Spinal cord (tissue), 10 donors: ENCODE data around the gene MAEL. TPM values are rescaled to one million over a fixed set of nuclear protein-coding genes. Genes with fewer than 3 reads are reported as not detected.

Experiments used
- DNase-seq, 6 donors: peaks; one replicate each; pipeline versions ENCODE4 v3.0.0 to v3.0.0-alpha.2; 2013 to 2015; ENCODE audit warnings: low spot score in 6 of 6, low read depth in 4 of 6
- H3K27ac ChIP-seq: one replicate; pipeline ENCODE4 v1.5.1; 2013; ENCODE audit warnings: low read depth, low read length, control low read depth
- H3K27me3 ChIP-seq: one replicate; pipeline ENCODE4 v1.6.1; 2013; ENCODE audit warnings: low read length; ENCODE audit not compliant: control insufficient read depth, insufficient read depth
- H3K36me3 ChIP-seq: one replicate; pipeline ENCODE4 v1.6.1; 2013; ENCODE audit warnings: low read length; ENCODE audit not compliant: control insufficient read depth, insufficient read depth
- H3K4me1 ChIP-seq: one replicate; pipeline ENCODE4 v1.6.1; 2013; ENCODE audit warnings: low read length; ENCODE audit not compliant: control insufficient read depth, insufficient read depth
- H3K4me3 ChIP-seq: one replicate; pipeline ENCODE4 v1.5.1; 2013; ENCODE audit warnings: low read depth, low read length, control low read depth
- H3K9me3 ChIP-seq: one replicate; pipeline ENCODE4 v1.6.1; 2013; ENCODE audit warnings: low read length; ENCODE audit not compliant: control insufficient read depth, insufficient read depth
- WGBS: methylation state at CpG from one replicate; pipeline ENCODE4 v1.1.5; 2013; ENCODE audit warnings: missing lambda C conversion rate; ENCODE audit not compliant: insufficient coverage; 5-methylcytosine and 5-hydroxymethylcytosine counted together
- polyA plus RNA-seq, 2 donors: library from polyadenylated mRNA; unstranded; fragments of 120-200 nt; gene quantifications; one replicate each; pipeline ENCODE4 v1.2.1, GENCODE V29; 2013; ENCODE audit not compliant: insufficient read length in 2 of 2
- total RNA-seq, 2 donors: library from RNA; depleted of rRNA in 1 of 2; stranded (reverse); fragments of 120-200 nt in 1 of 2; fragments of >200 nt in 1 of 2; gene quantifications; one replicate each; pipeline versions ENCODE4 v1.2.3 to v1.2.4, GENCODE V29; 2013 to 2014
- donor health status: healthy.

Gene MAEL
- total and polyA plus RNA-seq, 4 donors = 1.5 to 3.5 (median 2.8) TPM

DNA sequence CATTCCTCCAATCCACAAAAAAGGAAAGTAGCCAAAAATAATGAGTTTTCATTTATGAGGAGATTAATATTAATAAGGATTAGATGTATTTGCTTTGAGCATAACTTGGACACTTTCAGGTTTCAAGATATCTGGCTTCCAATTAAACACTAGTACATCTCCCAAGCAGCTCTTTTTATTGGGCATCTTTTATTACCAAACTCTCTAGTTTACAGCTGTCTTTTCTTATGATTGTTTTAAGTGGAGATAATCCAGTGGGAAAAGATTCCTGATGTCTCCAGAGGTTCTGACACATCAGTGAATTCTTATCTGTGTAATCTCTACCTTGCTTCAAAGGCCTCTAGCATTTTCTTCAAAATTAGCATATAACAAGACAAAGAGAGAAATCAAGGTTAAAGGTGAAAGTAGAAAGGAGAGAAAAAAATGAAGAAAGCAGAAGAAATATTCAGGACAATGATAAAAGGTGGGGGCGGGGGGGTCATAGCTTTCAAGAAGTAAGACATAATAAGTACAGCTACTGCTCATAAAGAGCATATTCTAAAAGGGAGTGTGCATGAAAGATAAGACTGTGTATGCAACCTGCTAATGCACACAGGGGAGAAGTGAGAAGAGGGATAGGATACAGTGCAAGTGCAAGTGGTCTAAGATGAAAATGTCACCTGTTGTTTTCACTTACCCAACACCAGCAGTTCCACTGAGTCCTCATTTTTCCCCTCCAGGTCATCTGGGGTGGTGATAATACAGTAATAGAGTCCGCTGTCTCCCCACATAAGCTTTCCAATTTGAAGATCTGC is 32.8 kb upstream of the MAEL start:
- Histone ChIP-seq H3K9me3 (no peaks in the 10 kb centered on the region), H3K36me3 (no peaks in the 10 kb centered on the region), H3K4me3 (no peak overlapping the region), H3K4me1 (no peaks in the 10 kb centered on the region), H3K27me3 (peaks cover 2% of the 10 kb centered on the region), H3K27ac (no peak overlapping the region)
- 100% methylated on average over 1 of the region's 2 CpGs for WGBS
- DNase-seq = no peak

DNA sequence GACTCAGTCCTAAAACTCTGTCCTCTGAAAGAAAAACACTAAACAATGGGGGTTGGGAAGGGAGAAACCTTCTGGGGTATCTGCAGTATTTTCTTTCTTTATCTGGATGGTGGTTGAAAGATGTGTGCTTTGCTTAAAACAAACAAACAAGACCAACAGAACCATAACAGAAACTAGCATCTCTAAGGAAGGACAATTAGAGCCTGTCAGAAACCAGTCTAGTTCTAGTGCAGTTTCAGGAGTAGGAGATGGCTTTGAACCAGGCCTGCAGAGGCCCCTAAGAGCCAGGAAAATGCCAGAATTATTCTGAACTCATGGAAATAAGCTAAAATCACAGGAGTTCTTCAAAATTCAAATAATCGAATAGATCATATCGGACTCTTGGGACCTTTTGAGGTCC is 32.2 kb upstream of the MAEL start:
- H3K27ac ChIP-seq = no peak overlapping the region
- H3K4me3 ChIP-seq = no peak overlapping the region
- H3K4me1 ChIP-seq = no peaks in the 10 kb centered on the region
- peaks cover 2% of the 10 kb centered on the region for H3K27me3 ChIP-seq
- WGBS = no CpG with 5 or more reads among the region's 2 CpGs
- DNase-seq = no peak
- no peaks in the 10 kb centered on the region for H3K36me3 ChIP-seq
- no peaks in the 10 kb centered on the region for H3K9me3 ChIP-seq

GRCh38 chr1:166960858-166961474 is 28.1 kb upstream of the MAEL start:
- no CpG with 5 or more reads among the region's 1 CpG for WGBS
- no peaks in the 10 kb centered on the region for H3K36me3 ChIP-seq
- H3K9me3 ChIP-seq = no peaks in the 10 kb centered on the region
- no peak overlapping the region for H3K27ac ChIP-seq
- peaks cover 2% of the 10 kb centered on the region for H3K27me3 ChIP-seq
- H3K4me1 ChIP-seq = no peaks in the 10 kb centered on the region
- H3K4me3 ChIP-seq = no peak overlapping the region
- DNase-seq = no peak

DNA sequence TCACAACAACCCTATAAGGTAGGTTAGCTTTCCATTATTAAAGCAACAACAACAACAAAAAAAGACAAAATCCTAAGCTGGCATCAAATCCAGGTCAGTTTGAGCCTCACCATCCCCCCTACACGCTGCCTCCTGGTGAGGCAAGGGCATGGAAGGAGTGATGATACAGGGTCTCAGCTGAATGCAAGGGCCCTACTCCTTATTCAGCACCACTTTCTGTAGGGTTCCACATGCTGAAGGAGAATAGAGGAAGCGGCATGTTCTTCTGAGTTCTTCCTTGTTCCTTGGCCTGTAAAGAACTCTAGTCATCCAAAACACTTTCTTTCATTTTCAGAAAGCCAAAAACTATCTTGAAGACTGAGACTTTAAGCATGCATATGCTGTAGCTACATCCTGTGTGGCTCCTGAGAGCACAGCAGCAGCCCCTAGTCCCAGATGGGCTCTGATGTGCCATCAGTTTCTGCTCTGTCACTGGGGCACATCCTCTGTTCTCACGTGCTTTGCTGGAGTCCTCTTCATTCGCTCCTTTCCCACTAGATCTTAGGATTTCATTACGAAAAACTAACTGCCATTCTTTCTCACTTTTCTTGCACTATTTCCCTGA is 19.9 kb upstream of the MAEL start:
- no peak for DNase-seq
- H3K9me3 ChIP-seq = no peaks in the 10 kb centered on the region
- H3K36me3 ChIP-seq = no peaks in the 10 kb centered on the region
- peaks cover 13% of the 10 kb centered on the region for H3K27me3 ChIP-seq
- 84% methylated on average over 3 of the region's 5 CpGs for WGBS
- H3K4me3 ChIP-seq = no peak overlapping the region
- no peak overlapping the region for H3K27ac ChIP-seq
- H3K4me1 ChIP-seq = peaks cover 2% of the 10 kb centered on the region

GRCh38 chr1:166971252-166971651 is 17.8 kb upstream of the MAEL start:
- no peak overlapping the region for H3K27ac ChIP-seq
- no peaks in the 10 kb centered on the region for H3K9me3 ChIP-seq
- WGBS = no CpG with 5 or more reads among the region's 3 CpGs
- H3K36me3 ChIP-seq = no peaks in the 10 kb centered on the region
- no peak for DNase-seq
- no peak overlapping the region for H3K4me3 ChIP-seq
- H3K4me1 ChIP-seq = peaks cover 9% of the 10 kb centered on the region
- peaks cover 21% of the 10 kb centered on the region for H3K27me3 ChIP-seq

DNA sequence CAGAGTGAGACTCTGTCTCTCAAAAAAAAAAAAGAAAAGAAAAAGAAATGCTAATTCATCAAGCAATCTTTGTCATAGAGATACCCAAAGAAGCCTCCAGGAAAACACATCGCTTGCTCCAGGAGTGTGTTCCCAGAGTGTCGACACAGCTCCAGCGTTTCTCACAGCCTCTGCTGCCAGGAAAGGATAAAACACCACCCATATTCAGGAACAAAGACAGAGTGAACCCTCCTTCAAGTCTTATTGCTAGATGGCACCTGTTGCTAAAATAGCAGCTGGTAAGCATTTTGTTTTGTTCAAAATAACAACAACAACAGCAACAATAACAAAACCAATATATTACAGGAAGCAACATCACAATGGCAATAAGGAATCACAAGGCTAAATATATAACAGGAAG is 16.9 kb upstream of the MAEL start:
- 20% methylated on average over 1 of the region's 3 CpGs for WGBS
- Histone ChIP-seq H3K4me1 (peaks cover 15% of the 10 kb centered on the region), H3K9me3 (no peaks in the 10 kb centered on the region), H3K4me3 (no peak overlapping the region), H3K27ac (no peak overlapping the region), H3K36me3 (no peaks in the 10 kb centered on the region), H3K27me3 (peaks cover 25% of the 10 kb centered on the region)
- DNase-seq = peak in 2 of 6 donors; percentile 18 to 39

GRCh38 chr1:166972826-166973225 is 16.3 kb upstream of the MAEL start:
- no peak overlapping the region for H3K27ac ChIP-seq

GRCh38 chr1:166974647-166975345 is 14.3 kb upstream of the MAEL start:
- Histone ChIP-seq H3K4me3 (peak overlapping the region; percentile 59), H3K27ac (peak overlapping the region; percentile 45), H3K4me1 (peaks cover 15% of the 10 kb centered on the region), H3K36me3 (no peaks in the 10 kb centered on the region), H3K27me3 (peaks cover 26% of the 10 kb centered on the region), H3K9me3 (no peaks in the 10 kb centered on the region)
- peak in 3 of 6 donors; percentile 23 to 62 (median 61) for DNase-seq
- 0% methylated on average over 4 of the region's 17 CpGs for WGBS

More at GRCh38 chr1:166972826-166973225, 16.3 kb upstream of the MAEL start:
- Histone ChIP-seq H3K4me1 (peaks cover 15% of the 10 kb centered on the region), H3K36me3 (no peaks in the 10 kb centered on the region), H3K27me3 (peaks cover 26% of the 10 kb centered on the region), H3K4me3 (peak overlapping the region; percentile 33), H3K9me3 (no peaks in the 10 kb centered on the region)
- no CpG with 5 or more reads among the region's 2 CpGs for WGBS
- DNase-seq = peak in 2 of 6 donors; percentile 30 to 32

GRCh38 chr1:166975361-166976129 is 13.5 kb upstream of the MAEL start, which contains the start of gene ILDR2:
ILDR2 (minus strand) TSS chr1:166975540; CDS start chr1:166975268, 272 bp downstream.
- no peaks in the 10 kb centered on the region for H3K9me3 ChIP-seq
- 0% methylated on average over 92 of the region's 97 CpGs for WGBS
- H3K36me3 ChIP-seq = no peaks in the 10 kb centered on the region
- H3K4me1 ChIP-seq = peaks cover 15% of the 10 kb centered on the region
- H3K27ac ChIP-seq = peak within 1 kb of the TSS; percentile 52
- peak within 1 kb of the TSS; percentile 62 for H3K4me3 ChIP-seq
- DNase-seq = peak in 5 of 6 donors; percentile 17 to 79 (median 29)
- H3K27me3 ChIP-seq = peaks cover 26% of the 10 kb centered on the region
